NCI-H187 (cell line): ENCODE data around the gene SEC61A2.
"Not testable (repeated sequence)": the region's sequence is repeated elsewhere in the genome, so short reads cannot be mapped to it uniquely, and the experiment has no call there.

Experiments used
- DNase-seq, 2 experiments: peaks; one replicate each; lab custom pipeline; 2025; lab: John Stamatoyannopoulos, UW

Gene SEC61A2

GRCh38 chr10:12129222-12130111, at the start of gene SEC61A2:
SEC61A2 (plus strand) TSS chr10:12129677; CDS start chr10:12129788, 111 bp downstream.
- peak; percentile 36 to 88 for DNase-seq

- no peak for DNase-seq
These were observed 48.0 kb upstream of the SEC61A2 start for GRCh38 chr10:12081470-12081869.

- no peak for DNase-seq
These were observed 47.5 kb upstream of the SEC61A2 start for GRCh38 chr10:12081879-12082557.

GRCh38 chr10:12088919-12089318, 40.6 kb upstream of the SEC61A2 start:
- DNase-seq: no peak

GRCh38 chr10:12091421-12091820, 38.1 kb upstream of the SEC61A2 start:
- no peak for DNase-seq

GRCh38 chr10:12097361-12097760, 32.1 kb upstream of the SEC61A2 start:
- DNase-seq: not testable (repeated sequence)

- DNase-seq: no peak
These were observed 31.7 kb upstream of the SEC61A2 start for GRCh38 chr10:12097791-12098190.

- DNase-seq: no peak
These were observed 30.5 kb upstream of the SEC61A2 start for GRCh38 chr10:12098966-12099365.

- no peak for DNase-seq
These were observed 25.7 kb upstream of the SEC61A2 start for GRCh38 chr10:12103802-12104201.

GRCh38 chr10:12107781-12108180, 21.7 kb upstream of the SEC61A2 start:
- no peak for DNase-seq

- DNase-seq: no peak
These were observed 20.2 kb upstream of the SEC61A2 start for GRCh38 chr10:12109286-12109685.

GRCh38 chr10:12111528-12111927, 17.9 kb upstream of the SEC61A2 start:
- no peak for DNase-seq

GRCh38 chr10:12113627-12114026, 15.8 kb upstream of the SEC61A2 start:
- DNase-seq: no peak

GRCh38 chr10:12121673-12122072, 7.8 kb upstream of the SEC61A2 start:
- DNase-seq: no peak

- DNase-seq: no peak
These were observed 878 bp downstream of the SEC61A2 start for GRCh38 chr10:12130237-12130872.

GRCh38 chr10:12135631-12136030, 6.2 kb downstream of the SEC61A2 start:
- DNase-seq: no peak

GRCh38 chr10:12140038-12140437, 10.6 kb downstream of the SEC61A2 start:
- DNase-seq: no peak

- DNase-seq: no peak
These were observed 15.1 kb downstream of the SEC61A2 start for GRCh38 chr10:12144538-12144937.

- no peak for DNase-seq
These were observed 20.7 kb downstream of the SEC61A2 start for GRCh38 chr10:12150163-12150562.

- DNase-seq: no peak
These were observed 25.0 kb downstream of the SEC61A2 start for GRCh38 chr10:12154516-12154915.

GRCh38 chr10:12156367-12157123, 27.1 kb downstream of the SEC61A2 start:
- no peak for DNase-seq

- DNase-seq: no peak
These were observed 28.6 kb downstream of the SEC61A2 start for GRCh38 chr10:12158111-12158510.
